Fibroblast of skin of abdomen (primary cell): ENCODE measurements around the gene MRPS6.

ENCODE experiments used
- DNase-seq: peaks from one replicate; pipeline ENCODE4 v3.0.0-alpha.2; 2013

MRPS6 gene

DNA sequence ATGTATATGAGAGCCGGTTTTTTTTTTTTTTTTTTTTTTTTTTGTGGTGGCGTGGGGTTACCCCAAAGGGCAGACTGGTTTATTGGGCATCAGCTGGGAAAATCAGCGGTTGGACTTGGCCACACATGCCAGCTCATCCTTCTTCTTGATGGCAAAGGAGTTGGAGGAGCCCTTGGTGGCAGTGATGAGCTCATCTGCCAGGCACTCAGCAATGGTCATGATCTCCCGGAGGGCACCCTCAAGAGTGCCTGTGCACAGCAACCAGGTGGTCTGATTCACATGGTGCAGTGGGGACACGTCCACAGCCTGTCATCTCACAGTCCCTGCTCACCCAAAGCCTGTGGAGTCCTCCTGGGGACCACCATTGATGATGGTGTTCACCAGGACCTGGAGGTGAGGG, 62.0 kb downstream of the MRPS6 start:
- DNase-seq = no peak

DNA sequence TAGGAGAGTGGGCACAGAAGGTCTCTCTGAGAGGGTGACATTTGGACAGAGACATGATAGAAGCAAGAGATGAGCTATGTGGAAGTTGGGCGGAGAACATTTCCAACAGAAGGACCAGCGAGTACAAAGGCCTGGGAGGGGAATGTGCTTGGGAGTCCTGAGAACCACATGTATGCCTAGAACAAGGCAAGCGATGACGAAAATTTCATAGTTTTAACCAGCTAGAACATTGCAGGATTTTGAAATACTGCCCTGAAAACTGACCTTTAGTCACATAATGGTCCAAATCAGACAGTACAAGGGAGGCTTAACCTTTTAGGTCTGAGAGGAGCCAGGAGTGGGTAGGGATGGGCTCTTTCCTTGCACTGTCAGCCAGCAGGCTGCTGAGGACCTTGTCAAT, 68.0 kb downstream of the MRPS6 start:
- DNase-seq = no peak

DNA sequence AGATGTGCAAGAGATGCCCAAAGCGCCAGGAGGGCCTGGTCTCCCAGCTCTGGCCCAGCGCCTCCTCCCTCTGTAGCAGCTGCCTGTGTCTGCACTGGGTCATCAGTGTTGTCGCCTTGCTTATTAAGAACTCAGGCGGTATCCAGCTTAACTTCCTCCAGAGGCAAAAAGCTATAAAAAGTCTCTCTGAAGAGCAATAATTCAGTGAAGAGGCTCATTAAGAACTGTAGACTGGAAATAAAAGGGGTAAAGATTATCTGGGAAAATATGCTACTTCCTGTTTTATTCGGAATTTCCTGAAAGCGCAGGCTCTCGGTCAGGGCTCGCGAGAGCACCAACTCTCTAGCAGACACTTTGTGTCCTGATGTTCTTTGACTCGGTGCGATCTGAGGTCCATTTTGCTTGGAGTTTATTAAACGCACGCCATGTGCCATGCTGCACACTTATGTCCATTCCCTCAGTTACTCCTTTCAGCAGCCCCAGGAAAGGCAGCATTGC, 70.4 kb downstream of the MRPS6 start:
- no peak for DNase-seq

DNA sequence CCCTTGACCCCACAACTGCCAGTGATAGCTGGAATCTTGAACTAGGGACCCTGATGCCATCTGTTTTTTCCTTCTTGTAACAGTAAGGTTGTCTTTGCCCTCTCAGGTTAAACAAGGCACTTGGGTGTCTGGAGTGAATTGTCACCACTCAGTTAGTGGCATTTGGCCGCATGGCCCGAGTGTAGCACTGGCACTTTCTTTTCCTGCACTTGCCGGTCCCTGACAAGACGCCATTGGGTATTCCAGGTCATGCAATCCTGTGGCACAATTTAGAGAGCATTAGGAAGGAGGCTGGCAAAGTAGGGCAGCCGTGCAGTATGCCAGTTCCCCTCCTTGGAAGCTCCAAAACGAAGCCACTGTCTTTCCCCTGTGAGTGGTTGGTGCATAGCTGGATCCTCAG, 70.8 kb downstream of the MRPS6 start:
- no peak for DNase-seq

DNA sequence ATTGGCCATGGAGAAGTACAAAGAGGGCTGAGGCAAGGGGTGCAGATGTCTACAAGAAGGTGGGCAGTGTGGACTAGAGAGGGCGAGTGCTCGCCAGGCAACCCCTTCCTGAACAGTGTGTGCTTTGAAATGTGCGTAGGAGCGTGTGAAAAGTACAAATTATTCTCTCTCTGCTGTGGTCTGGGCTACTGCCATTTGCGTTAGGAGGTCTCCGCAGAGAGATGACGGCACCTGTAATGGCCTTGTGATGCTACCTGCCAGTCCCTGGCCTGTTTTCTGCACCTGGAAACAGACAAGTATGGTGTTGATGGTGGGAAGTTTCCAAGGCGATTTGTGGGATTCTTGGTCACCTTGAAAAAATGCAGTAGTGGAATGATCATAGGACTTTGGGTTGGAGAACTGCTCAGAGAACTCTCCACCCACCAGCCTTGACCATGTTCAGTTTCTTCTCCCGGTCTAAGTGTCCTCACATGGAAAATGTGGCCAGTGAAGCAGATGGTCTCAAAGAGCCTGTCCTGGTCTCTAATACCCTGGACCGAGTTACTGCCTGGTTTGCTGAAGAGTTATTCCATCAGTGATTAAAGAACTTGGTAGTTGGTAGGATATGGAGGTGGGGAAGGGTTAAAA, 74.5 kb downstream of the MRPS6 start:
- DNase-seq = no peak

DNA sequence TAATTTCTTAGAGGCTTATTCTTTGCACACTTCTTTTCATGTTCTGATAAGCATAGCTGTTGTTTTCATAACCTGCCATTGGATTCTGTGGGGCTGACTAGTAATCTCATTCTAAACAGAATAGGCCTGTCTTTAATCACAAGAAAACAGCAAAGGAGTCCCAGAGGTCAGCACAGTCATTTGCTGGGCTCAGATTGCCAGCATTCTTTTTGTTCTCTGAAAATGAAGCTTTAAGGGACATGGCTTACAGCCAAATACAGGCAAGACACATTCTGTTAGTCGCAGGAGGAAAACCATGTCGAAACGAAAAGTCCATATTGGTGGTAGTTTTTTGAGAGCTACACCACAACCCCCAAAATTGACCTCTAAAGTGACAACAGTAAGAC, 75.0 kb downstream of the MRPS6 start:
- DNase-seq = no peak

DNA sequence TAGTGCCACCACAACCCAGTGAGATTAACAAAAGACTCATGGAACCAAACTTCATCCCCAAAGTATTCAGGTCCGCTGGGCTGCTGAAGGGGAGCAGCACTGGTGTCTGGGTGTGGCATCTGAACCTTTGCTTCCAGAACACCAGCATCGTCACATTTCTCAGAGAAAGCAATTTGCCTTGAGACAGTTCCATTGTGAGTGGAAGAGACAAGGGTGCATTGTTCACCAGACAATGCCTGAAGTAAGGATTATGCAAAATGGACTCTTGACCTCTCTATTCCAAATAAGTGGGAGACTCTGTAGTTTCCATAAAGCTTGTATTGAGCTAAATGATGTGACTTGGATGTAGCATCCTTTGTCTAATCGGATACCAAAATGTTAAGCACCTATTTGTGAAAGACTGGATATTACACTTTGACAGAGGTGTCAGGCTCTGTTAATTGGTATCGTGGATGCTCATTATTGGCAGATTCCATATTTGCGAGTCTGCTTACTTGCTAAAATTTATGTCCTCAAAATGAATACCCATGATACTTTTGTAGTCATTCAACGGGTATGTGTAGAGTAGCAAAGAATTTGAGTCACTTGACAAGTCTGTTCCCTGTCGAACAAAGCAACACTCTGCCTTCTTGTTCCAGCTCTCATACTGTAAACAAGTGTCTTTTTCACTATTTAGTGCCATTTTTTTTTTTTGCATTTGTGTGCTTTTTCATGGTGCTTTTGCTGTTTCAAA, 75.6 kb downstream of the MRPS6 start:
- DNase-seq = no peak

DNA sequence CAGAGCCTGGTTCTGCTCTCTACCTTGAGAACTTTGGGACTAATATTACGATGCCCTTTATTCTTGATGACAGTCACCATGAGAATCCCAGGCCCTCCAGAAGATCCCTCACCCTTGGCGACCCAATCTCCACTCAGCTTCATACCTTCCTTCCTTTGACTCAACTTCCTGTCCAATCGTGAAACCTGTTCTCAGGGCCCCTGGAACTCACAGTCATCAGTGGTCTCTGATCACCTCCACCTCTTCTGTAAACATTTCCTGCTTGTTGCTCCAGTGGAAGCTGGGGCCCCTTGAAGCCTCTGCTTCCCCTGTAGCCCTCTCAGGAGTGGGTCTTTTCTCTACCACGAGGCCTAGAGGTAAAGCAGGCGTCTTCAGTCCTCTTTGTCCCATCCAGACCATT, 79.1 kb downstream of the MRPS6 start:
- DNase-seq = no peak

DNA sequence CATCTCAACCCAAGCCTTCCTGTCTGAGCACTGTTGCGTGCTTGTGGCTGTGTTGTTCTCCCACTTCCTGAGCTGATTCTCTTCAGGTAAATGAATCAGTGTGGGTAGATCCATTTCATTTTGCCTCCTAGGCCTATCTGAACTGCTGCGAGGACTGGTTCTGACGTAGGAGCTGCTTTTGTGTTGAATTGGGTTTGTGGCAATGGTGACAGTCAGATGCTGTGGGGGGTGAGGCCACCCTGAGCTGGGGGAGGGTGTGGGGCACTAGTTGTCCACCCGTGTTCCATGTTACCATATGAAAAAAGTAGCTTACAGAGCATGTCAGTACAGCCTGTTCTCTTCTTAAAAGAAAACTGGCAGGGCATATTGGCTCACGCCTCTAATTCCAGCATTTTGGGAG, 81.5 kb downstream of the MRPS6 start:
- no peak for DNase-seq

DNA sequence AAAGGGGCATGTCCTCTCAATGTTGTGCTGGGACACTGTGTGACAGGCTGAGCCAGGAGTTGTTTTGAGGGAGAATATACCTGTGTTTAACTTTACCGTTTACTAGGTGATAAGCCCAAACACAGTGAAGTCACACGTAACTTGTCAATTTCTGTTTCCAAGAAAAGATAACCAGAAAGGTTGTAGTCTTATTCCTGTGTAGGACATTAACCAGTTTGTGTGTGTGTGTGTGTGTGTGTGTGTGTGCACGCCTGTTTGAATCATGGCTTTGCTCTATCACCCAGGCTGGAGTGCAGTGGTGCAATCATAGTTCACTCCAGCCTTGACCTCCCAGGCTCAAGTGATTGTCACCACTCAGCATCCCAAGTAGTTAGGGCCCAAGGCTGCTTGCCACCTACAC, 83.6 kb downstream of the MRPS6 start:
- DNase-seq = no peak

DNA sequence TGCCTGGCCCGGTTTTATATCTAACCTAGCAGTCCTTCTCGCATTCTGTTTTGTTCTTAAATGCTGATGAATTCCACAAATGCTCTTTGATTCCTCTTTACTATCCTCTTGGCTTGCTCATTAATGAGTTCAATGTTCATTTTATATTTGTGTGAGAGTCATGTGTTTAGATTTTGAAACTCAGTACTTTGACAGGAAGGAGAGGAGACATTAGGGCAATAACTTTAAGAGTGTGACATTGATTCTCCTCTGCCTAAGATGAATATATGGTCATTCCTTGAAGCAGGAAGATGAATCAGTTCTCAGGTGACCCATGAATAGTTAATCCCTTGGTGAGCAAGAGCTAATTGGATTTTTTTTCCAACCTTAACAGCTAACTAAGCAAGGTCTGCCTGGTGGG, 84.1 kb downstream of the MRPS6 start:
- DNase-seq = no peak

DNA sequence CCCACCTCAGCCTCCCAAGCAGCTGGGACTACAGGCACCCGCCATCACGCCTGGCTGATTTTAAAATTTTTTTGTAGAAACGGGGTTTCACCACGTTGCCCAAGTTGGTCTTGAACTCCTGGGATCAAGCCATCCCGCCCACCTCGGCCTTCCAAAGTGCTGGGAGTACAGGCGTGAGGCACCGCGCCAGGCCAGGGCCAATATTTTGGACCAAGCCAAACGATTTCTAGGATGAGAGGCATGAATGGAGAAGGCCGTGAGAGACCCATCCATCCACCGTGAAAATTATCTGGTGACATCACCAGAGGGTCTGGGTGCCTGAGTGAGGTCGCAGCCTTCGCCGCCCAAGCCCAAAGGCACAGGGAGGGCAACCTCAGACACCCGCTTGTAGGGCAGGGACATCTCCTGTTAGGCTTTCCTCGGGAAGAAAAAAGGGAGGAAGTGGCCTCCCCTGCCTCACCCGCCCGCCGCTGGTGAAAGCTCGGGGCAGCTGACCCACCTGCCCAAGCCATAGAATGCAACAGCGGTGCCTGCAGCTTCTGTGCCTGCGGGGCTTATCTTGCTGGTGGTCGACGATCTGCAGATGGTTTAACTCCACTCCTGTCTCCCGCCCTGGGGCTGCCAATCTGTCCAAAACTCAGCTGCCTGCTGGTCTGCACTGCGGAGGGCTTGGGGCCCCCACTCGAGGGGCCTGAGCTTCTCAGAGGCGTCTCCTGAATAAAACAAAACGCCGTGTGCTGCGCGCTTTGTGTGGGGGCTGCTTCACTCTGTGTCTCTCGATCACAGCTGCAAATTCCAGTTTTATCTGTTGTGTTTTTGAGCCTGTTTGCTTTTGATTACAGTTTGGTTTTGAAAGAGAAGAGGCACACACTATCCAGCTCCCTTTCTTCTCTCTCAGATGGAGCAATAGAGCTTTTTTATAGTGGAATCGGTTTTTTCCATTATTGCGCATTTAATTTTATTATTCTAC, 85.8 kb downstream of the MRPS6 start:
- no peak for DNase-seq

DNA sequence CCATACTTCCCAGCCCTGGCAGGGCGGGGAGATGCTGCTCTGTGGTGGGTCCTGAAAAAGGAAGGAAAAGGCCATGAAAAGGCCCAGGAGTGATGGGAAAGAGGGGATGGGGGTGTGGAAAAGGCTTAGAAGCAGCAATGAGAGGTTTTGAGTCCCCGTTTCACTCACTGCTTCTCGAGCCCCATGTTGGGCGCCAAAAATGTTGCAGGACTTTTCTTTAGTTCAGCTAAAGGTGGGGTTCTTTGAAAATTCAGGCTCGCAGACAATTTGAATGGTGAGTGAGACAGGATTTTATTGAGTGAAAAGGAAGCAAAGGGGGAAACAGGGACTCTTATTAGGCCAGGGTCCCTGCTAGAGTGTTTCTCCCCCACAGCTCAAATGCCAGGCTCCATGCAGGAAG, 93.1 kb downstream of the MRPS6 start:
- DNase-seq = no peak

DNA sequence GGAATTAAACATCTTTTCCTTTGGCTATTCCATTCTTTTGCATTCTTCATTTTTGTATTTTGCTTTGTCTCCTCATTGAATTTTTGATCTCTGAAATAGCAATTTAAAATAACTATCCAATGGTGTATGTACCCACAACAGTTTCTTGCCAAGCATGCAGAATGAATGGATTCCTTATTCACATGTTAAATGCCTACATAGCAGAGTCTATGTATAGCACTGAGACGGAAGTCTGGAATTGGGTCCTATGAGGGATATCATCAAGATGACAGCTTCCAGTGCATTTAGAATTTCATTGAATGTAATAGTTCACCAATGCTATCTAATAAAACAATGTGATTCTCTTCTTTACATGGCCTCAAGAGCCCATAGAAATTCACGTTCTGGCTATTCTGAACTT, 97.5 kb downstream of the MRPS6 start:
- DNase-seq = no peak

DNA sequence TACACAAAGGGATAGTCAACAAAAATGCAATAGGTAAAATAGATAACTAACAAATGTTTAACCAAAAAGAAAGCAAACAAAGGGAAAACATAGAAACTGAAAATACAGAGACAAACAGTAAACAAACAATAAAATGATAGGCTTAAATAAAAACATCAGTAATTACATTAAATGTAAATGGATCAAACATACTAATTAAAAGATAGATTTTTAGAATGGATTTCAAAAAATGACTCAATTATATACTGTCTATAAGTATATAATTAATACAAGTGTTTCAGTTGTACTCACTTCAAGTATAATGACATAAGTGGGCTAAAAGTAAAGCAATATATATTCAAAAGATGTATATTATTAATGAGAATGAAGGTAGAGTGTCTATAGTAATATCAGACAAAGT, 101.1 kb downstream of the MRPS6 start:
- DNase-seq = no peak

DNA sequence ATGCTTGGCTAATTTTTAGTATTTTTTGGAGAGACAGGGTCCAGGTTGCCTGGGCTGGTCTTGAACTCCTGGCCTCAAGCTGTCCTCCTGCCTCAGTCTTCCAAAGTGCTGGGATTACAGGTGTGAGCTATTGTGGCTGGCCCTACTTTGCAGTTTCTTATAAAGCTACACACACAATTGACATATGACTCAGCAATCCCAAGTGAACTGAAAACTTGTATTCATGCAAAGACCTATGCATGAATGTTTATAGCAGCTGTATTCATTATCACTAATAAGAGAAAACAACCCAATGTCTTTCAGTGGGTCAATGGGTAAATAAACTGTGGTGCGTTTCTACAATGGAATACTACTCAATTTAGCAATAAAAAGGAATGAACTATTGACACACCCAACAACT, 103.1 kb downstream of the MRPS6 start:
- no peak for DNase-seq

DNA sequence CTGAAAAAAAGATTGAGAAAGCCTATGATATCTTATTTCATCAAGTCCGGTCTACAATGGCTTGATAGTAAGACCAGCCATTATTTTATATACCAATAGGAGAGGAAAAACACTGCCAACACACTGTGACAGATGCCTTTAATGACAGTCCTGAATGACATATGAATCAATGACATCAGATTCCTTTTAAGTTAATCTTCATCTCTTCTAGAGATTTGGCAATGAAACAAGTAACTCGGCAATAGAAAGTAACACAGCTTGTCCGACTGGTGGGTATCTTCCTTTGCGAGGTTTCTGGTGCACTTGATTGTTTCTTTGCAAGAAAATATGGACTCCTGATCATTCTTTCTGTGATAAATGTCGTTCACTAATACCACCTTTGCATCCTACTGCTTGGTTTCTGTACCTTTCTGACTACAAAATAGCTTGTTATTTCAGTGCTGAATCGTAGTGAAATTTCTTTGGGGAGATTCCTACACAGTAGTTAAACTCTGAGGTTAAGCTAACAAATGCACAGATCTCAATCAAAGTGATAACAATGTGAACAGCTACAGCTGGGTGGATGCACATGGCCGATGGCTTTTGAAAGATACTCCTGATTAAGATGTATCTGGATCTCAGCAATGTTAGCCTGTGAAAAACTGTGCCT, 104.7 kb downstream of the MRPS6 start:
- no peak for DNase-seq

DNA sequence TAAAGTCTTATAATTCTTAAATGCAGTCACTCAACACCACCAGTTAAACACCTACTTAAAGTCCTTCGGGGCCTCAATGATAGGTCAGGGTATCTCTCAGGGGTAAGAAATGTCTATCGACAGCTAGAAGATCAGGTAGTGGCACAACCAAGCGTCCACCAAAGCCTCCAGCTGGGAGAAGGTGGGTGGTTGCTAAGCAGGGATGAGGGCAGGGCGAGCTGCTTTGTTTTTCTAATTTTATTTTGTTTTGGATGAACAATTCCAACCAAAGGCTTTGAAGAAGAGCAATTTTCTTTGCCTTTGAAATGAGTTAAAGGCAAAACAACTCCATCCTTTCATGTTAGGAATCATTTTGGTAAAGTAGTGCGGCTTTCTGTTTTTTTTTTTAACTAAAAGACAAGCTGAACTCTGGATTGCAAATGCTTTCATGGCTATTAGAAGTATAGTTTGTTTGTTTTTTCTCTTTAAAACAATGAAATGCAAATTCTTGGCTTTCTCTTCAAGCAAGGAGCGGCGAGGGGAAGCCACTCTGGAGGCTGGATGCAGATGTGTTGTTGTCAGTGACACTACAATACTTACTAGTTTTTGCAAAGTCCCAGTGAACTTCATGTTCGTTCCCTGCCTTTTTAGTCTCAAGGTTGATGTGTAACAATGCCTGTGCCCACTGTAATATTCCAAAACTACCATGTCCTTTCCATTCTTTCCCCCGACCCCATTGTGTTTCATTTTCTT, 106.0 kb downstream of the MRPS6 start:
- no peak for DNase-seq

DNA sequence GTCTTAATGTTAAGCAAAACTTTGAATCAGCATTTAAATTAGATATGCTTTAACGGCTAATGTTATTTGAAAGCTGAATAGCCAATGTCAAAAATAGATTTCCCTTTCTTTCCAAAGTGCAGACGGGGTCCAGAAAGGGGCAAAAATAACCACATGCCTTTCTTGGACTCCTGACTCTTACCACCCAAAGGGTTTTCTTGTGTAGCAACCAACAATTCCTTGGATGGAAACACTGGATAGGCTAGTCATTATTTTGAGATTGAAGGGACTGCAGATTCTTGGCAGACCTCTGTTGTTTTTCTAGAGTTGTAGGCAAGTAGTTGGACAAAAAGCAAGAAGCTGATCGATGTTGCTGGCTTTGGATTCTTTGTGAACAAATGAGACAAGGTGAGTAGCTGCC, 107.0 kb downstream of the MRPS6 start:
- no peak for DNase-seq

DNA sequence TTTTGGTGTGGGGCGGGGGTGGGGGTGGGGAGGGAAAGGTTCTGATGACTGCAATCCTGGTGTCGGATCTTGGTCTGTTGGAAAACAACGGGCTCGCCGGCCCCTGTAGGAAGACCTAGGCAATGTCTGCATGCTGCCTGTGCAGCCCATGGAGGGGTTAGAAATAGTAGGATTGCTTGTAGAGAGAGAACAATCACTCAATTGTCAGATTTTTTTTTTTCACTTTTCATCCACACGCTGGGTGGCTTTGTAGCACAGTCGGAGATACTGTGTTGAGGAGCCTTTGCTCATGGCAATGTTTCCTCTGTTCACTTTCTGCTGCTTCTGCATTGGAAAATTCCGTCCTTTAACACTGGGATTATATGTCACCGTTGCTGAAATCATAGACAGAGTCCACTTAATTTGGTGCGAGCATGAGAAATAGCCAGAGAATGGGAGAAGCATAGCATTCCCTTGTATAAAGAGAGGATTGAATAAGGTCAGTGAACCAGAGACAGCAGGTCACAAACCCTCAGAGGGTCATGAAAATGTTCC, 107.5 kb downstream of the MRPS6 start:
- DNase-seq = no peak

DNA sequence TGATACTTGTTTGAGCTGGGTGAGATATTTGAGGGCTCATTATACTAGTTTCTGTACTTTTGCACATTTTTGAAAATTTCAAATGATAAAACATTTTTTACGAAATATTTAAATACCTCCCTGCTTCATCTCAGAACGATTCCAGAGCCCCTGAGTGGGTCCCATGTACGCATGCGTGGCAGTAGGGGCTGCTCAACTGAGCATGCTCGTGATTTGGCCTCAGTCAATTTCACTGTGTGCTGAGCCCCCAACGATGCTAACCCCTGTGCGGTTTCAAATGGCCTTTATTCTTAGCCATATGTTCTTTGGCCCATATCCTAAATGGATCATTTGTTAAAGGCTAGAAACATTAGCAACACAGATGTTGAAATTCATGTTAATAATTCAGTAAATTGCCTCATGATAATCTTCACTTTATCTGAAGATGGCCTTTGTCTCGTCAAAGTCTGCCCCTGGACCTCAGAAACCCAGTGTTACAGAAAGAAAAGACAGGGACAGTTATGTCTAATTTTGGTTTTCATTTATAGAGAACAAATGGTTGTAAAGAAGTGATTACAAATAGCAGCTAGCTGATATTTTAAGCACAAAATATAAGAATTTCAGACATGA, 108.2 kb downstream of the MRPS6 start:
- no peak for DNase-seq
